HG03354 (cell line): ENCODE results near the gene LIMCH1.
"Not testable (repeated sequence)": the region's sequence is repeated elsewhere in the genome, so short reads cannot be mapped to it uniquely, and the experiment has no call there.

Experiments used
- ATAC-seq: cut with Tn5 transposase; IDR thresholded peaks from one replicate; pipeline ENCODE4 v1.9.1; 2021; ENCODE audit warnings: mild to moderate bottlenecking; ENCODE audit not compliant: unreplicated experiment, poor library complexity, severe bottlenecking

The LIMCH1 gene

GRCh38 chr4:41538017-41538733 is at the start of gene LIMCH1:
Gene LIMCH1, plus strand, starts transcription at chr4:41538157. Its CDS starts 67,839 bp downstream, at chr4:41605996.
- no peak for ATAC-seq

- ATAC-seq: not testable (repeated sequence)
Measured at GRCh38 chr4:41491081-41491576, 46.8 kb upstream of the LIMCH1 start.

GRCh38 chr4:41496977-41497376 is 41.0 kb upstream of the LIMCH1 start:
- no peak for ATAC-seq

GRCh38 chr4:41498177-41498576 is 39.8 kb upstream of the LIMCH1 start:
- no peak for ATAC-seq

GRCh38 chr4:41504167-41504818 is 33.7 kb upstream of the LIMCH1 start:
- ATAC-seq: no peak

- ATAC-seq: no peak
Measured at GRCh38 chr4:41505161-41505661, 32.7 kb upstream of the LIMCH1 start.

- no peak for ATAC-seq
Measured at GRCh38 chr4:41506130-41506529, 31.8 kb upstream of the LIMCH1 start.

- no peak for ATAC-seq
Measured at GRCh38 chr4:41507291-41507947, 30.5 kb upstream of the LIMCH1 start.

- no peak for ATAC-seq
Measured at GRCh38 chr4:41509451-41509866, 28.5 kb upstream of the LIMCH1 start.

- no peak for ATAC-seq
Measured at GRCh38 chr4:41510179-41510578, 27.8 kb upstream of the LIMCH1 start.

- no peak for ATAC-seq
Measured at GRCh38 chr4:41512136-41512535, 25.8 kb upstream of the LIMCH1 start.

GRCh38 chr4:41512596-41512995 is 25.4 kb upstream of the LIMCH1 start:
- ATAC-seq: no peak

GRCh38 chr4:41514169-41514568 is 23.8 kb upstream of the LIMCH1 start:
- ATAC-seq: no peak

GRCh38 chr4:41514766-41515481 is 23.0 kb upstream of the LIMCH1 start:
- no peak for ATAC-seq

- no peak for ATAC-seq
Measured at GRCh38 chr4:41517121-41517520, 20.8 kb upstream of the LIMCH1 start.

GRCh38 chr4:41517747-41518146 is 20.2 kb upstream of the LIMCH1 start:
- ATAC-seq: no peak

- ATAC-seq: no peak
Measured at GRCh38 chr4:41524425-41524824, 13.5 kb upstream of the LIMCH1 start.

- ATAC-seq: no peak
Measured at GRCh38 chr4:41525129-41525528, 12.8 kb upstream of the LIMCH1 start.

- no peak for ATAC-seq
Measured at GRCh38 chr4:41526628-41527027, 11.3 kb upstream of the LIMCH1 start.
